Subcutaneous adipose tissue (tissue), 4 donors: ENCODE results near the gene ARF1. TPM values are rescaled to one million over a fixed set of nuclear protein-coding genes. Genes with fewer than 3 reads are reported as not detected.

Source experiments
- total RNA-seq, 4 donors: library from RNA; depleted of rRNA; stranded (reverse); fragments of >200 nt; gene quantifications; one replicate each; pipeline ENCODE4 v1.1.0, GENCODE V29; 2016
- TF ChIP-seq, protein P1 (sequence below): fragments of 450-650 bp; IDR thresholded peaks from one replicate; pipeline ENCODE4 v1.5.1; 2016; ENCODE audit warnings: low read depth, mild to moderate bottlenecking, control low read depth, antibody characterized with exemption, moderate library complexity

The ARF1 gene
- total RNA-seq, 4 donors from 2014 or later, result 227 to 245 (median 236) TPM

DNA sequence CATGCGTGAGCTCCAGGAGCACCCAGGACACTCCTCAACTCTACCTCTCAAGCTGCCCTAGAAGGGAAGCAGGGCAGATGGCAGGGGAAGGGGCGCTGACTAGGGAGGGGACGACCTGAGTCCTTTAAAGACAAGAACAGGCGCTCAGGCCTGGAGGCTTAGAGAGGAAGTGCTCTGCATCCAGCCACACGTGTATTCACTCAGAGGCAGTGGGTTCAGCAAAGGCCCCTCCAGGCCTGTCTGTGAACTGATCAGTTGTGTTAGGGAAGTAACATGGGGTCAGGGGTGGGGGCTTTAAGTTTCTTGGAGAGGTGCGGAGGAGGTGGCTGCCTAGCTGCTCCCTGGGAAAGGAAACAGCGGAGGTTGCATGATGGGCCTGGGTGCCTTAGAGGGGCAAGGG lies 37.1 kb upstream of the ARF1 start:
- TF ChIP-seq, protein P1, sequence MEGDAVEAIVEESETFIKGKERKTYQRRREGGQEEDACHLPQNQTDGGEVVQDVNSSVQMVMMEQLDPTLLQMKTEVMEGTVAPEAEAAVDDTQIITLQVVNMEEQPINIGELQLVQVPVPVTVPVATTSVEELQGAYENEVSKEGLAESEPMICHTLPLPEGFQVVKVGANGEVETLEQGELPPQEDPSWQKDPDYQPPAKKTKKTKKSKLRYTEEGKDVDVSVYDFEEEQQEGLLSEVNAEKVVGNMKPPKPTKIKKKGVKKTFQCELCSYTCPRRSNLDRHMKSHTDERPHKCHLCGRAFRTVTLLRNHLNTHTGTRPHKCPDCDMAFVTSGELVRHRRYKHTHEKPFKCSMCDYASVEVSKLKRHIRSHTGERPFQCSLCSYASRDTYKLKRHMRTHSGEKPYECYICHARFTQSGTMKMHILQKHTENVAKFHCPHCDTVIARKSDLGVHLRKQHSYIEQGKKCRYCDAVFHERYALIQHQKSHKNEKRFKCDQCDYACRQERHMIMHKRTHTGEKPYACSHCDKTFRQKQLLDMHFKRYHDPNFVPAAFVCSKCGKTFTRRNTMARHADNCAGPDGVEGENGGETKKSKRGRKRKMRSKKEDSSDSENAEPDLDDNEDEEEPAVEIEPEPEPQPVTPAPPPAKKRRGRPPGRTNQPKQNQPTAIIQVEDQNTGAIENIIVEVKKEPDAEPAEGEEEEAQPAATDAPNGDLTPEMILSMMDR, result no peak

GRCh38 chr1:228045871-228046270 lies 36.6 kb upstream of the ARF1 start:
- TF ChIP-seq, protein P1, result no peak

DNA sequence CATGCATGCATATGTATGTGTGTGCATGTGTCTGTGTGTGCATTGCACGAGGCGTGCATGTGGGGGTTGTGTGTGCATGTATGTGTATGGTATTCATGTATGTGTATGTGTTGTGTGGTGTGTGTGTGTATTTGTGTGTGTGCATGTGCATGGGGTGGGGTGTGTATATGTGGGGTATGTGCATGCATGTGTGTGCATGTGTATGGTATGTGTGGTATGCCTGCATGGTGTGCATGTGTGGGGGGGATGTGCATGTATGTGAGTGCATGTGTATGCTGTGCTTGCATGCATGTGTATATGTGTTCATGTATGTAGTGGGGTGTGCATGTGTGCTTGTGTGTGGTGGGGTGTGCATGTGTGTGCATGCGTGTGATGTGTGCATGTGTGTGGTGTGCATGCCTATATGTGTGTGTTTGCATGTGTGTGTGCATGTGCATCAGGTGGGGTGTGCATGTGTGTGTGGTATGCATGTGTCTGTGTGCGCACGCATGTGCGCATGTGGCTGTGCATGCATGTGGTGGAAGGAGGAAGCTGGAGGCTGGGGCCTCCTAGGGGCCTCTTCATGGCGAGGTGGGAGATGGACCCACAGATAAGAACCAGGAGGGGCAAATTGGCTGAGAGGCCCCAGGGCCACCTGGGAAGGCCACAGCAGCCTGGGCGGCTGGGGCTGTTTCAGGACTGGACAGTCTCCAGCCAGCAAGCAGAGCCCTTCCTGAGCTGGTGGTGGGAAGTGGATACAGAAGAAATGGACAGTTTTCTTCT lies 35.9 kb upstream of the ARF1 start:
- TF ChIP-seq, protein P1, result no peak

DNA sequence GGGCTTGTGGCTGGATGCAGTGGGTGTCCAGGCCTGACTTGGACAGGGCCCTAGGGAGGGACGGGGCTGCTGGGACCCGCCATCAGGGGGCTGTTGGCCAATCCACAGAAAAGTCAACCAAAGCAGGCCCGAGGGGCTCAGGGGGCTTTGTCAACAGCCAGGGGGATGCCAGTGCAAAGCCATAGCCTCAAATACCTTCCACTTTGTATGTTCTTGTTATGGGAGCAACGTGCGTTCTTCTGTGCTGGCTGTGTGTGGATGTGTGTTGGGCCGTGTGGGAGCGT lies 35.4 kb upstream of the ARF1 start:
- TF ChIP-seq, protein P1, result no peak

DNA sequence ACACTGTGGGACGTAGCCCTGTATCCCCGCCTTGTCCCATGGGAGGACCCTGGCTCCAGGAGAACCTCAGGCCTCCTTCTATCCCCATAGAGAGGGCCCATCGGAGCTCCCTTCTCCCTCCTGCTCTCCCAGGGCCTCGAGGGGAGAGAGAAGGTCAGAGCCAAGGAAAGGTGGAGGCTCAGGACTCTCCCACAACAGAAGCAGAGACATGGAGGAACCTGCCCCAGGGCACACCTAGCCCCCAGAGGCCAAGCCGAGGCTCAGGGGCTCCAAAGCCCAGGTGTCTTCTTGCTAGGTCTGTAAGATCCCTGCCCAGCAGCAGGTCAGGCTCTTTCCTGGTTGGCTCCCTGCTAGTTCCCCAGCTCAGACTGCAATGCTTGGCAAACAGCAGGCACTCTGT lies 34.4 kb upstream of the ARF1 start:
- TF ChIP-seq, protein P1, result no peak

- TF ChIP-seq, protein P1, result no peak
Observed at GRCh38 chr1:228048659-228049298, 33.7 kb upstream of the ARF1 start.

DNA sequence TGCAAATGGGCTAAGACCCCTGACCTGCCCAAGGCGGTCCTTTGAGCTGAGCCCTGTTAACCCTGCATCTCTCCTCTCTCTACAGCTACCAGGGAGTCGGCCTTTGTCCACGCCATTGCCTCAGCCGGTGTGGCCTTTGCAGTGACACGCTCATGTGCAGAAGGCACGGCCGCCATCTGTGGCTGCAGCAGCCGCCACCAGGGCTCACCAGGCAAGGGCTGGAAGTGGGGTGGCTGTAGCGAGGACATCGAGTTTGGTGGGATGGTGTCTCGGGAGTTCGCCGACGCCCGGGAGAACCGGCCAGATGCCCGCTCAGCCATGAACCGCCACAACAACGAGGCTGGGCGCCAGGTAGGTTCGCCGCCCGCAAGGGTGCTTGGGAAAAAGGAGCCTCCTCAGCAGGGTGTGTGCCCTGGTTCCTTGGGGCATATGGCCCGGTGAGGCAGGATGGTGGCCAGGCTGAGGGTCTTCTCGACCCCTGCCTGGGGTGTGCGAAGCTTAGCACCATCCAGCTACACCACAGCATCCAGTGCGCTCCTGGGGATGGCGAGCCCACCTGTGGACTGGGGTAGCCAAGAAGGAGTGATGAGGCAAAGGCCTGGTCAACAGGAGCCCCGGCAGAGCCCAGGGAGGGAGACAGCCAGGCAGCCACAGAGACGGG lies 31.8 kb upstream of the ARF1 start:
- TF ChIP-seq, protein P1, result no peak
